IMR-90 (cell line): Measurements from ENCODE around the gene SEZ6L2. TPM values are rescaled to one million over a fixed set of nuclear protein-coding genes. Genes with fewer than 3 reads are reported as not detected.

Experiments used
- ATAC-seq: fragments of 200-7000 bp; cut with Tn5 transposase; 2 replicates; pipeline ENCODE4 v1.9.1; 2020; ENCODE audit warnings: low read depth, mild to moderate bottlenecking, moderate library complexity
- BruUV-seq: library from RNA; stranded (reverse); fragments of 400-500 nt; replicated peaks from 2 replicates; lab custom pipeline; 2021; lab: Mats Ljungman, UMichigan
- CTCF ChIA-PET: fragments of 300-600 bp; formaldehyde crosslinking; extraction: SDS; loops from one replicate; lab custom pipeline; 2021; ENCODE audit warnings: antibody characterized with exemption; lab: Yijun Ruan, JAX
- POLR2A ChIA-PET: fragments of 300-600 bp; sonication (Branson Sonifier 250); formaldehyde crosslinking; loops from one replicate; lab custom pipeline; 2022; ENCODE audit warnings: antibody characterized with exemption; ENCODE audit not compliant: unreplicated experiment; lab: Charles Lee
- DNase-seq: peaks from one replicate; pipeline ENCODE4 v3.0.0; 2013
- H2AFZ ChIP-seq: replicated peaks from 2 replicates; pipeline ENCODE3; 2013; ENCODE audit warnings: low read length, mild to moderate bottlenecking; ENCODE audit not compliant: poor library complexity
- H2AK5ac ChIP-seq: 2 replicates; pipeline ENCODE4 v1.6.1; 2013; ENCODE audit warnings: low read depth, low read length, inconsistent platforms
- H2AK9ac ChIP-seq: replicated peaks from 2 replicates; pipeline ENCODE3; 2013; ENCODE audit warnings: mild to moderate bottlenecking, low read depth, low read length, moderate library complexity; ENCODE audit not compliant: poor library complexity
- H2BK120ac ChIP-seq: 2 replicates; pipeline ENCODE4 v1.6.1; 2013; ENCODE audit warnings: low read depth, low read length, inconsistent platforms
- H2BK15ac ChIP-seq: 3 replicates; pipeline ENCODE4 v1.6.1; 2013; ENCODE audit warnings: low read depth, low read length, inconsistent platforms
- H2BK20ac ChIP-seq: 2 replicates; pipeline ENCODE4 v1.6.1; 2013; ENCODE audit warnings: low read depth, mild to moderate bottlenecking, inconsistent platforms, low read length, moderate library complexity
- H2BK5ac ChIP-seq: 2 replicates; pipeline ENCODE4 v1.6.1; 2013; ENCODE audit warnings: mild to moderate bottlenecking, low read depth, low read length, inconsistent platforms; ENCODE audit not compliant: poor library complexity, severe bottlenecking
- H3K14ac ChIP-seq: replicated peaks from 2 replicates; pipeline ENCODE4 v1.6.1; 2013; ENCODE audit warnings: low read depth, low read length, inconsistent platforms
- H3K18ac ChIP-seq: 2 replicates; pipeline ENCODE4 v1.6.1; 2013; ENCODE audit warnings: low read depth, low read length, control low read depth
- H3K23ac ChIP-seq: 2 replicates; pipeline ENCODE4 v1.6.1; 2013; ENCODE audit warnings: low read depth, low read length, inconsistent platforms
- H3K27ac ChIP-seq: 2 replicates; pipeline ENCODE4 v1.5.1; 2013; ENCODE audit warnings: mild to moderate bottlenecking, control low read depth, low read length; ENCODE audit not compliant: insufficient read depth
- H3K27me3 ChIP-seq: 2 replicates; pipeline ENCODE4 v1.6.1; 2013; ENCODE audit warnings: low read length; ENCODE audit not compliant: control insufficient read depth, insufficient read depth
- H3K36me3 ChIP-seq: 2 replicates; pipeline ENCODE4 v1.6.1; 2013; ENCODE audit warnings: low read length, mixed read lengths; ENCODE audit not compliant: control insufficient read depth, insufficient read depth
- H3K4ac ChIP-seq: 2 replicates; pipeline ENCODE4 v1.6.1; 2013; ENCODE audit warnings: low read depth, low read length, inconsistent platforms
- H3K4me1 ChIP-seq: 2 replicates; pipeline ENCODE4 v1.6.1; 2013; ENCODE audit warnings: low read length, mixed read lengths; ENCODE audit not compliant: control insufficient read depth, insufficient read depth
- H3K4me2 ChIP-seq: 2 replicates; pipeline ENCODE4 v1.6.1; 2013; ENCODE audit warnings: low read depth, mild to moderate bottlenecking, control low read depth, low read length, moderate library complexity
- H3K4me3 ChIP-seq: 2 replicates; pipeline ENCODE4 v1.5.1; 2013; ENCODE audit warnings: low read depth, mild to moderate bottlenecking, control low read depth, low read length, moderate library complexity; ENCODE audit not compliant: insufficient read depth
- H3K56ac ChIP-seq: 2 replicates; pipeline ENCODE4 v1.6.1; 2013; ENCODE audit warnings: low read length, inconsistent platforms; ENCODE audit not compliant: insufficient read depth; ENCODE audit errors: extremely low read depth
- H3K79me1 ChIP-seq, 2 experiments: 2 replicates each; pipeline ENCODE4 v1.6.1; 2013; ENCODE audit warnings: low read length in 2 of 2, inconsistent platforms in 1 of 2, low read depth in 1 of 2
- H3K9ac ChIP-seq: 2 replicates; pipeline ENCODE4 v1.6.1; 2013; ENCODE audit warnings: low read depth, low read length, control low read depth
- H3K9me1 ChIP-seq: 2 replicates; pipeline ENCODE4 v1.6.1; 2013; ENCODE audit warnings: low read length, inconsistent platforms; ENCODE audit not compliant: insufficient read depth
- H3K9me3 ChIP-seq: 2 replicates; pipeline ENCODE4 v1.6.1; 2013; ENCODE audit warnings: low read length; ENCODE audit not compliant: control insufficient read depth, insufficient read depth
- H4K20me1 ChIP-seq: 2 replicates; pipeline ENCODE4 v1.6.1; 2013; ENCODE audit warnings: low read length, inconsistent platforms; ENCODE audit not compliant: insufficient read depth
- H4K5ac ChIP-seq: 2 replicates; pipeline ENCODE4 v1.6.1; 2013; ENCODE audit warnings: mild to moderate bottlenecking, low read depth, low read length, control low read depth
- H4K8ac ChIP-seq, 2 experiments: 2 replicates each; pipeline ENCODE4 v1.6.1; 2013; ENCODE audit warnings: low read depth in 2 of 2, low read length in 2 of 2, control low read depth in 1 of 2, inconsistent platforms in 1 of 2
- H4K91ac ChIP-seq: 2 replicates; pipeline ENCODE4 v1.6.1; 2013; ENCODE audit warnings: low read depth, low read length, inconsistent platforms; ENCODE audit not compliant: insufficient read depth
- CHD1 ChIP-seq: IDR thresholded peaks from 2 replicates; pipeline ENCODE4 v1.6.1; 2012; ENCODE audit warnings: low read depth, low read length, improper control_type of control experiment
- MAFK ChIP-seq: IDR thresholded peaks from 2 replicates; pipeline ENCODE4 v1.6.1; 2012; ENCODE audit warnings: low read depth, low read length, improper control_type of control experiment
- MXI1 ChIP-seq: IDR thresholded peaks from 2 replicates; pipeline ENCODE4 v1.6.1; 2012; ENCODE audit warnings: low read depth, mild to moderate bottlenecking, low read length, moderate library complexity, borderline replicate concordance
- POLR2A ChIP-seq: IDR thresholded peaks from 2 replicates; pipeline ENCODE4 v1.6.1; 2012; ENCODE audit warnings: mild to moderate bottlenecking, low read depth, low read length
- RAD21 ChIP-seq: IDR thresholded peaks from 2 replicates; pipeline ENCODE4 v1.6.1; 2012; ENCODE audit warnings: low read length, improper control_type of control experiment
- WGBS, 2 experiments: methylation state at CpG; one replicate each; pipeline versions ENCODE4 v1.1.5 to v1.1.7; 2013; ENCODE audit warnings: missing lambda C conversion rate in 2 of 2; ENCODE audit not compliant: insufficient read length in 1 of 2; ENCODE audit errors: extremely low coverage in 2 of 2; 5-methylcytosine and 5-hydroxymethylcytosine counted together
- dilution Hi-C: fragments of 300-500 bp; cut with HindIII; formaldehyde crosslinking; loops from one replicate; pipeline ENCODE4 v1.14.3; 2018; ENCODE audit warnings: low sequenced_read_pairs; ENCODE audit not compliant: unreplicated experiment
- in situ Hi-C: fragments of 300-500 bp; cut with MboI; formaldehyde crosslinking; loops from 3 replicates; pipeline ENCODE4 v1.14.3; 2019; ENCODE audit warnings: low sequenced_read_pairs, inconsistent platforms, mixed read lengths
- intact Hi-C: fragments of 100-400 bp; cut with micrococcal nuclease; formaldehyde crosslinking; loops from 2 replicates; pipeline ENCODE4 v1.10.0; 2022
- polyA plus RNA-seq, 3 experiments: library from polyadenylated mRNA; depleted of rRNA; stranded (reverse); fragments of >200 nt; gene quantifications; 2 replicates each; pipeline ENCODE4 v1.2.3, GENCODE V29; 2012; ENCODE audit warnings: low replicate concordance in 1 of 3
- total RNA-seq: library from RNA; depleted of rRNA; stranded (reverse); fragments of >200 nt; gene quantifications from 2 replicates; pipeline ENCODE4 v1.2.3, GENCODE V29; 2012
- TF ChIP-seq, protein P1 (sequence below): fragments of 150-350 bp; IDR thresholded peaks from 2 replicates; pipeline ENCODE4 v1.6.1; 2017; ENCODE audit warnings: mild to moderate bottlenecking, antibody characterized with exemption, low read length, low read depth

Gene SEZ6L2
- total and polyA plus RNA-seq, 2 of the 4 experiments (the other 2 are of a cell fraction): 0.72 to 10.5 TPM

GRCh38 chr16:29883987-29884386 lies 15.4 kb downstream of the SEZ6L2 start:
- no peak overlapping the region for H2BK5ac ChIP-seq
- no TSS peak for BruUV-seq
- dilution Hi-C loops (no loop called here), intact Hi-C loops (no loop called here), in situ Hi-C loops (no loop called here)
- POLR2A ChIA-PET: no interaction called here
- H3K27ac ChIP-seq: no peak overlapping the region
- peaks cover 1% of the 10 kb centered on the region for H3K36me3 ChIP-seq
- H4K91ac ChIP-seq: no peak overlapping the region
- no peak overlapping the region for H3K4ac ChIP-seq
- H2AK9ac ChIP-seq: no peak overlapping the region
- H2AFZ ChIP-seq: no peak overlapping the region
- H3K9me3 ChIP-seq: no peaks in the 10 kb centered on the region
- no peak overlapping the region for H3K18ac ChIP-seq
- DNase-seq (no peak), ATAC-seq (no peak)
- no peak overlapping the region for H2BK20ac ChIP-seq
- H3K4me1 ChIP-seq: no peaks in the 10 kb centered on the region
- H3K23ac ChIP-seq: no peak overlapping the region
- H3K9ac ChIP-seq: no peak overlapping the region
- no peak overlapping the region for H3K14ac ChIP-seq
- WGBS, 2 experiments: 92% methylated on average over 2 of the region's 6 CpGs; no CpG with 5 or more reads in 1 of the 2 experiments
- H4K8ac ChIP-seq: no peak overlapping the region
- no peak overlapping the region for H4K5ac ChIP-seq
- TF ChIP-seq MXI1: no peak
- no peak for TF ChIP-seq RAD21
- TF ChIP-seq, protein P1, sequence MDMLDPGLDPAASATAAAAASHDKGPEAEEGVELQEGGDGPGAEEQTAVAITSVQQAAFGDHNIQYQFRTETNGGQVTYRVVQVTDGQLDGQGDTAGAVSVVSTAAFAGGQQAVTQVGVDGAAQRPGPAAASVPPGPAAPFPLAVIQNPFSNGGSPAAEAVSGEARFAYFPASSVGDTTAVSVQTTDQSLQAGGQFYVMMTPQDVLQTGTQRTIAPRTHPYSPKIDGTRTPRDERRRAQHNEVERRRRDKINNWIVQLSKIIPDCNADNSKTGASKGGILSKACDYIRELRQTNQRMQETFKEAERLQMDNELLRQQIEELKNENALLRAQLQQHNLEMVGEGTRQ: peak; percentile 65
- TF ChIP-seq POLR2A: no peak
- TF ChIP-seq MAFK: no peak
- no peak for TF ChIP-seq CHD1
- no peaks in the 10 kb centered on the region for H3K27me3 ChIP-seq
- H3K4me2 ChIP-seq: no peak overlapping the region
- H3K79me1 ChIP-seq: no peaks in the 10 kb centered on the region
- no peaks in the 10 kb centered on the region for H4K20me1 ChIP-seq
- no peak overlapping the region for H2BK120ac ChIP-seq
- CTCF ChIA-PET: no interaction called here
- H3K4me3 ChIP-seq: no peak overlapping the region
- H2AK5ac ChIP-seq: no peak overlapping the region
- no peak overlapping the region for H3K56ac ChIP-seq
- H2BK15ac ChIP-seq: no peak overlapping the region
- H3K9me1 ChIP-seq: no peaks in the 10 kb centered on the region
